Liver (tissue), 3 donors: ENCODE results near the gene NDUFS1.

ENCODE experiments used
- CTCF ChIP-seq: fragments of 150-350 bp; IDR thresholded peaks from 2 replicates; pipeline ENCODE4 v1.5.1; 2017; ENCODE audit warnings: improper control_type of control experiment, low read depth, low read length; ENCODE audit not compliant: missing input control
- GABPA ChIP-seq, 2 donors: IDR thresholded peaks in 1 of 2; conservative IDR thresholded peaks in 1 of 2; 2 replicates each; pipeline ENCODE4 v1.6.1; 2016; ENCODE audit warnings: antibody characterized with exemption in 2 of 2, mild to moderate bottlenecking in 1 of 2, moderate library complexity in 1 of 2
- HNF4A ChIP-seq, 2 donors: conservative IDR thresholded peaks; 2 replicates each; pipeline ENCODE4 v1.6.1; 2016; ENCODE audit warnings: antibody characterized with exemption in 2 of 2, mild to moderate bottlenecking in 2 of 2
- MAX ChIP-seq: IDR thresholded peaks from 2 replicates; pipeline ENCODE4 v1.6.1; 2016; ENCODE audit warnings: antibody characterized with exemption
- TAF1 ChIP-seq: conservative IDR thresholded peaks from 2 replicates; pipeline ENCODE4 v1.6.1; 2016; ENCODE audit warnings: antibody characterized with exemption, mild to moderate bottlenecking
- donor health status: healthy.
- donor health status: healthy.

GRCh38 chr2:206150631-206151030, 8.6 kb downstream of the NDUFS1 start:
- TF ChIP-seq GABPA (IDR thresholded peaks at IDR 0.05 in 1 of 2, conservative IDR thresholded peaks at IDR 0.05 in 1 of 2): no peak
- no peak for TF ChIP-seq CTCF
- TF ChIP-seq MAX: no peak
- TF ChIP-seq TAF1: no peak
- TF ChIP-seq HNF4A (conservative IDR thresholded peaks at IDR 0.05): no peak
